GM18951 (cell line): ENCODE results near the gene NKAIN2.

Experiments
- POLR2A ChIP-seq: IDR thresholded peaks from 4 replicates; pipeline ENCODE4 v1.6.1; 2011; ENCODE audit warnings: mild to moderate bottlenecking; ENCODE audit not compliant: insufficient read length, insufficient read depth; ENCODE audit errors: extremely low read depth
- in situ Hi-C: fragments of 300-500 bp; cut with MboI; formaldehyde crosslinking; loops from one replicate; pipeline ENCODE4 v1.12.0; 2022; ENCODE audit warnings: low sequenced_read_pairs, mixed read lengths, inconsistent platforms; ENCODE audit not compliant: unreplicated experiment

The NKAIN2 gene

DNA sequence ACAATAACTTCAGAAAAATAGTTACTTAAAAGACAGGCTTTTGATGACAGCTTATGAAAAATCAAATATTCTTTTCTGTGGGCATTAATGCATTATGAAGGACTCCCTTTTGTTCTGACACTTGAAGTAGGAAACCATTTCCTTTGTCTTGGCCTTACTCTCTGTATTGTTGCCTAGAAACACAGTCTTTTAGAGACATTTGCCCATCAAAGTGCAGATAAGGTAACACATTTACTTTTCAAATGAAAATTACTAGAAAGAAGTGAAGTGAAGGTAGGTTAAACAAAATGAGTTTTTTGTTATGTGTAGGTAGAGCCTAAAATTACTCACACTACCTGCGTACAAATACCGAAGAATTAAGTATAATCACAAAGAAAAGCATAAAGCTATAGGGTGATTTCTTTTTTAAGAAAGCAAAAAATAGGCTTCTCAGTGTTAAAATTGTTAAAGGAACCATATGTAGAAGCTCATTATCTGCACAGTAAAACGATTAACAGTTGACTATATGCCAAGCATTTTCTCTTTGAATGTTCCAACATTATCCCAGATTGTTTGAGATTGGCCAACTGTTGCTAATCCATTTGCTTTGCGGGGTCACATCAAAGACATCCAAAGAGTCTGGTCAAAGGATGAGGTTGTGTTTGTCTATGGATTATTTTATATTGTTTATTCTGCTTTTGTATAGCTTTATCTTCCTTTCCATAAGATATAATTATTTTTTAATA lies 616.6 kb downstream of the NKAIN2 start:
- in situ Hi-C loops = no loop called here
- no peak for TF ChIP-seq POLR2A

DNA sequence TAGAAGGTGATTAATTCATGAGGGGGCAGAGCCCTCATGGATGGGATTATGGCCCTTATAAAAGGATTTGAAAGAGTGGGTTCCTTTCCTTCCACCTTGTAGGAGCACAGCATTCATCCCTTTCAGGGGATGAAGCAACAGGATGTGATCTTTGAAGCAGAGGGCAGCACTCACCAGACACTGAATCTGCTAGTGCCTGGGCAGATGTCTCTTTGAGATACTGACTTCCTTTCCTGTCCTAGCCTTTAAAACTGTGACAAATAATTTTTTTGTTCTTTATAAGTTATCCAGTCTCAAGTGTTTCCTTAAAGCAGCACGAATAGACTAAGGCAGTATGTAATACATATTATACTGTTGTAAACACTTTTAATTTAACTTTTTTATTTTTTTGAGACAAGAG lies 620.0 kb downstream of the NKAIN2 start:
- in situ Hi-C loops = no loop called here
- TF ChIP-seq POLR2A = no peak

DNA sequence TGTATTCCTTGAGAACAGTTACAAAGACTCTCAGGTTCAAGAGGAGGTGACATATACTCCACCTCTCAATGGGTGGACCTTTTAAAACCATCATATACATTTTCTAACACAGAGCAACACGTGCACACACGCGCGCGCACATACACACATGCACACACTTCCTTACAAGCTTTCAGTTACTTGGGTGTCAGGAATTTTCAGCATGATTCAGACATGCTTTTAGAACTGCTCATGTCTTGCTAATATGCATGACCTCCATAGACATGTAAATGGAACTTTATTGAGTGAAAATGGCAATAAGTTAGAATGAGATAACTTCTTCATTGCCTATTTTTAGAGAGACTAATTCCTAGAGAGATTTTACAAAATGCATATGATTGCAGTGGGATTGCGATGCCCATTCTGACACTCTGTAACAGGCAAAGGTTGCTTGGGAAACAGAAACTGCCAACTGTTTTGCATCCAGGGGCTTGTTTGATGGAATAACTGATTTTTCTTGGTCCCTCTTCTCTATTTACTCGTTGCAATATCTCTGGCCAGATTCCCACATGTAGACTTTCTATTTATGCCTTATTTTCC lies 627.2 kb downstream of the NKAIN2 start:
- TF ChIP-seq POLR2A = no peak
- in situ Hi-C loops = no loop called here

DNA sequence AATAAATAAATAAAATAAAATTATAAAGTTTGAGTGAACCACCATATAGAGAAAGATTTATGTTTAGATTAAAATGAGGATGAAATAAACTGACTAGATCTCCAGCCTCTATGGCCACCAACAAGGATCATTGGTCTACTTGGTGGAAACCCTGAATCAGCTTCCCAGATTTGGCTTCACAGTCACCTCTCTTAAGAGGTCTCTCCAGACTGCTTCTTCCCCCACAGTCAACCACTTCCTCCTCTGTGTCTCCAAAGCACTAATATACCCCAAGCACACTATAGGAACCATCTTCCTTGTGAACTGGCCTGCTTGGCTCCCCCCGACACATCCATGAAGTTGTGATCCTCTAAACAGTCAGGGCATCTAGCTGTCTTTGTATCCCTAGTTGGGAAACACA lies 629.0 kb downstream of the NKAIN2 start:
- TF ChIP-seq POLR2A = no peak
- in situ Hi-C loops = no loop called here

DNA sequence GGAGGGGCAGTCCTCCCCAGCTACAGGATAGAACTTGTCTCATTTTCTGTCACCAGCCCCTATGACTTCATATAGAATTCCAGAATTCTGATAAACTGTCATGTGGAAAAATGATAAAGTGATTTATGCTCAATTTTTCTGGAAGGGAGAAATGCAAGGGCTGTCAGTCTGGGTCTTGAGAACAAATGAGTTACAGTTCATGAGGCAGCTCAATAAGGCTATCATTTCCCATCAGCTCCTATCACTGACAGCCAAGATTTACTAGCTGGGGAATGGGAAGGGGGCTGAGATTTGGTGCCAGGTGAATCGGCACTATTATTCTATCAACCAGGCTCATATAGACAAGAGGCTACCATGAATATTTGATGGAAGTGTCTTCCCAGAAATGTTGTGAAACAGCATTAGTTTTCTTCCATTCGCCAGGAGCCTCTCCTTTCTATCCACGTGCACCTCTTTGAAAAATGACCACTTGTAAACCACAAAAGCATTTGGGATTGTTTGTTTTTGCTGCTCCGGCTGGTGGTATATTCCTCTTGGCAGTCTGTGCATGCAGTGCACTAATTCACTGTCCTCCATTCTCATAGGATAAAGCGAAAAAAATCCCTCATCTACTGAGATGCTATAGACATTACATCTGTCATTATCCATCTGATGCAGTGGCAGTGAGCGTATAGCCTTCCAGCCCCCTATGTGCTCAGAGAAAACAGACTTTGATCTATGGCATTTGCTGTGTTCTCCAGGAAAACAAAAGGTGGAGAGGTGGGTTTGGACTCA lies 629.9 kb downstream of the NKAIN2 start:
- in situ Hi-C loops = no loop called here

DNA sequence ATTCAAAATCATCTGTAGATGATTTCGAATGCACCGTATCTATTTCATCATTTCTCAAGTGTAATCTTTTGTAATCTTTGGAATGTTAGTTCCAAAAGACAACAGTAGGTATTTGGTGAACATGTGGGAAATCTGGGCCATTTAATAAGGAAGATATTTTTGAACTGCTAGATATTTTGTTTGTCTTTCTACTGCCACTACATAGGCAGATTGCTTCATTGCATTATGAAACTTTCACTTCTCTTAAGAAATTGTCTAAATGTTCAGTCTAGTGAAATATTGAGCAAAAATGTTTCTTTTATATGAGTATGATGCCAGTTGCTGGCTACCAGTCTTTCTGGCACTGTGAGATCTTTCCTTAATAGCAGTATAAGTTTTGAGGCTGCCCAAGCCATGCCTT lies 630.8 kb downstream of the NKAIN2 start:
- in situ Hi-C loops = no loop called here
- TF ChIP-seq POLR2A = no peak

More for the DNA sequence above, 629.9 kb downstream of the NKAIN2 start:
- no peak for TF ChIP-seq POLR2A

DNA sequence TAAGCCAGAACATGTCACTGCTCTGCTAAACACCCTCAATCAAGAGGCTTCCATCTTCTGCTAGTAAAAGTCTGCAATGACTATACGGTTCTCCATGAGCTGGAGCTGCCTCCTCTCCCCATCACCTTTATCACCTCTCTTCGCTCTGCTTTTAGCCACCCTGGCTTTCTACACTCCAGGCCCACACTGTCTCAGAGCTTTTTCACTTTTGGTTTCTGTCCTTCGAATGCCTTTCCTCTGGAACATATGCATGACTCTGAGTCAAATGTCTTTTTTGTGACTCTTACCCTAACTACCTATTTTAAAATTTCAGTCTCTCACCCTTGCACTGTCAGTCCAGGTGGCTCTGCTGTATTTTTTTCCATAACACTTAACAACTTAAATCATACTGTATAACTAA lies 633.1 kb downstream of the NKAIN2 start:
- in situ Hi-C loops = no loop called here
- no peak for TF ChIP-seq POLR2A

DNA sequence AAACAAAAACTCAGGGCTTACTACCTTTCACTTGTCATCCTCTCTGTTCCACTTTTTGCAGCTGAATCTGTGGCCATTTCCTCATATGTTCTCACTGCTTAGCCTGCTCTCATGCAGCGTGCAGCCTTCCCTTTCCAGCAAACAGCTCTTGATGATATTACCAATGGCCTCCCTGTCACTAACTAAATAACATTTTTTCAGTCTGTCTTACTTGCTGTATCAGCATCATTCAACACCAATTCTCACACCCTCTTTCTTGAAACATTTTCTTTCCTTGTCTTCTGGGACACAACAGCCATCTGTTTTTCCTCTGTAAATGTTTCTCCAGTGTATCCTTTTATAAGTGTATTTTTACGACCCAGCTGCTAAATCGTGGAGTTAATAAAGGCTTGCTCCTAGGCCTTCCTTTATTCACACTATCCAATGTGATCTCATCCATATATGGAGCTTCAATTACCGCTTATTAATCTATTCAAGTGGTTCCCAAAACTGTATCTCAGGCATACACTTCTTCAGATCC lies 634.9 kb downstream of the NKAIN2 start:
- in situ Hi-C loops = no loop called here
- no peak for TF ChIP-seq POLR2A

DNA sequence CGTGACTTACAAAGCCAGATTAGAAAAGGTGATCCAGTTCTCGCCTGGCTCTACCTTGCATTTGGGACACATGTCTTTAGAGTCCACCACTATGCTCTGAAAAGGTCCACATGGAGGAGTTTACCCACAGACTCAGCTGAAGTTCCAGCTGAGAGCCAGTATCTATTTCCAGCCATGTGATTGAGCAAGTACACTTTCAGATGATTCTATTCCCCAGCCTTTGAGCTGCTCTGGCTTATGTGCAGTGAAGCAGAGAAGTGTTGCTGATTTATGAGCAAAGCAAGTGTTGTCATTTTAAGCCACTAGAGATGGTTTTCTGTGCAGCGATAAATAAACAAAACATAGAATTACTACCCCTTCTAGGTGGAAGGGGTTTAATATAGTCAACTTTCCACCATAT lies 637.8 kb downstream of the NKAIN2 start:
- TF ChIP-seq POLR2A = no peak
- in situ Hi-C loops = no loop called here

DNA sequence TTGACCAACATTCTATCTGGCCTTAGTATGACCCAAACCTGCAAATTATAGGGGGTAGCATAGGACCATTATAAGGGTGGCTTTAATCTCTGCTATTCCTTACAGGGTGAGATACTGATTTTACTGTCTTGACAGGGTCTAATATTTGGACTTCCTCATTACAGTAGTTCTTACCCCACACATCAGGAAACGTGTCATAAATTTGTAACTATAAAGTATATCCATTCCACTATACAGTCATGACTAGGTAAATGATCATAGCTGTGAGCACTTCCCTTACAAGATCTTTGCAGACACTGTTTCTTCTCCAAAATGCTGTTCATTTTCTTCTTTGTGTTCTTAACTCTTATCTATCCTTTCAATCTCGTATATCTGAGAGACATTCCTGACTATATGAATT lies 639.9 kb downstream of the NKAIN2 start:
- TF ChIP-seq POLR2A = no peak
- in situ Hi-C loops = no loop called here

DNA sequence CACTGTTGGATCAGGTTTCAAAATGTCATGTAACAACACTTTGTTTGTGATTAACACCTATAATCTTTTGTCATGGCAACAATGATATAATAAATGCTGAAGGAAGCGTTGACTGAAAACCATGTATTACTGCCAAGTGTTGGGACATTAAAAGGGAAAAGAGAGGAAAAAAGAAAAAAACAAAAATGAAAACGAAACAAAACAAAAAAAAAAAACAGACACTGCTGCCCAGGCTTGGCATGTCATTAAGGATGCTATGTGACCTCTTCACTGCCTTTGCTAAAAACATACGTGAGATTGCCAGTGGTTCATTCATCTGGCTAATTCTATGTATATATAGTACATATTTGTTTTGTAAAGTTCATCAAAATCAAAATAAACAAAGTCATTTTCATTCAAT lies 641.9 kb downstream of the NKAIN2 start:
- in situ Hi-C loops = no loop called here
- no peak for TF ChIP-seq POLR2A

DNA sequence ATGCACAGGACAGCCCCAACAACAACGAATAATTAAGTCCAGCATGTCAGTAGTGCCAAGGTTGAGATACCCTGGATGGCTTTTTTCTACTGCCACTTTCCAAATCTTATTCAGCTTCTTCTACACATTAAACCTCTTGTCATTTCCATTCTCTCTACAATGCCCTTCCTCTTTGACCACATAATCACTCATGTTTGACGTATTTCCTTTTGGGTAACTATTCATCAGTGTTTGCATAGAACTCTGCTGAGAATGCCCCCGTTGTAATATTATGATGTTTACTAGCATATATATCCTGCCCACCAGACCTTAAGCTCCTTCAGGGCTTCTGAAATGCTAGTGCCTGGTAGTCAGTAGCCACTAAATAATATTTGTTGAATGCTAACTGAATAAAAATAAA lies 643.3 kb downstream of the NKAIN2 start:
- in situ Hi-C loops = no loop called here
- TF ChIP-seq POLR2A = no peak

DNA sequence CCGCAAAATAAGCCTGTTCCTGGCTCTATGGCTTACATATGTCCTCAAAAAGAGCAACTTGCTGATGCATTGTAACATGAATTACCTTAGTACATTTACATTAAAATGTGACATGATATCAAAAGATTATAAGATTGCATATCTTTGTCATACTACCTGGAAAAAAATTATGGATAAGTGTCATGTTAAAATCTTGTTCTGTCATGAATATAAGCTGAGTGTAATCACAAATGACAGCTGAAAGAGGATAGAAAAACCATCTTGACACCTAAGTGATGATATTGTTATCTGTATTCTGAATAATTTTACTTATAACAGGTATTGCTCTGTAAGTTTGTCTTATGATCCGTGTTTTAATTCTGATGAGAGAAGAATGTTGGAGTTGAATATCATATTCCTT lies 655.6 kb downstream of the NKAIN2 start:
- no peak for TF ChIP-seq POLR2A
- in situ Hi-C loops = no loop called here
